ENCODE data around the gene ALPI.
"Not testable (repeated sequence)": the region's sequence is repeated elsewhere in the genome, so short reads cannot be mapped to it uniquely, and the experiment has no call there.

Gene ALPI

DNA sequence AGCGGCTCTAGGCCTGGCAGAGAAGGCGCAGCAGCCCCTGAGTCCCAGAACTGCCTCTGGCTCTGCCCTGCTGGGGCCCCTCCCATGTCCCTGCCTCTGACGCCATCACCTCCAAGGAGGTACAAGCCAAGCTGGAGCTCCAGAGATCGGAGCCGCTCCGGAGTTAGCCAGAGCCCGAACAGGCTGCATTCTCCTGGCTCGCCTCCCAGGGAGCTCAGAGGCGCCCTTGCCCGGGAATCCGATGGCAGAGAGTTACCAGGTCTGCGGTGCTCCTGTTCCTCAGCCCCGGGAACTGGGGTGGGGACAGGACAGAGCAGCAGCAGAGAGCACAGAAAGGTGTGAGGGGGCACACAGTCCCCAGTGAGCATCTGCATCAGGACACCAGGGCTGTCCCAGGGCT lies 12.9 kb upstream of the ALPI start:
- DNase-seq (ENCODE audit: low read depth): not testable (repeated sequence)

DNA sequence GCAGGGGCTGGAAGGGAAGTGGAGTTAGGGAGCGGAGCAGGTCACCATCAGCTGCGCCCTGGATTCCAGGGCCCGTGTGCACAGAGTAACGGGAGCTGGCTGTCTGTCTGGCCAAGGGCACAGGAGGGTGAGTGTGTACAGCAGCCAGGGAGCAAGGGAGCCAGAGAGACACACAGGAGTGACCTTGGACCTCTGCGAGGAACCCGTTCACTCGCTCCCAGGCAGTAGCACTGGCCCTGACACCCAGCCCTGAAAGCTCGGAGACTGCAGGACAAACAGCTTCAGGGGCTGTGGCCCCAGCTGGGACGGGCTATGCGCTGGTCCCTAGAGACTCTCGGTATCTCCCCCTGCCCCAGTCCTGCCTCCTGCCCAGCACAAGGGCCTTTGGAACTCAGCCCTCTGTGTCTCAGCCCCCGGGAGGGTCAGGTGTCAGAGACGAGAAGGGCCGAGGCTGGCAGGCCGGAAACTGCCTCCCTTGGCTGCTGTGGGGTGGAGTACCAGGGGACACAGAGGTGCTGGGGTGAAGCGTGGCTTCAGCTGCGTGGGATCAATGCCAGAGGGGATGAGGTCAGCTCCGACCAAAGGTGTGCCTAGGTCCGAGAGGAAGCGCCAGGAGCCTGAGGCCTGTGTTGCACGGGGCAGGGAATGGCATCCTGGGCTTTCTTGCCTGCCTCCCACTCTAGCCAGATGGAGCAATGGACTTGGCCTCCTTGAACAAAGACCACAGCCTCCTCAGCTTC lies 12.1 kb upstream of the ALPI start:
- DNase-seq (ENCODE audit: low read depth): not testable (repeated sequence)

DNA sequence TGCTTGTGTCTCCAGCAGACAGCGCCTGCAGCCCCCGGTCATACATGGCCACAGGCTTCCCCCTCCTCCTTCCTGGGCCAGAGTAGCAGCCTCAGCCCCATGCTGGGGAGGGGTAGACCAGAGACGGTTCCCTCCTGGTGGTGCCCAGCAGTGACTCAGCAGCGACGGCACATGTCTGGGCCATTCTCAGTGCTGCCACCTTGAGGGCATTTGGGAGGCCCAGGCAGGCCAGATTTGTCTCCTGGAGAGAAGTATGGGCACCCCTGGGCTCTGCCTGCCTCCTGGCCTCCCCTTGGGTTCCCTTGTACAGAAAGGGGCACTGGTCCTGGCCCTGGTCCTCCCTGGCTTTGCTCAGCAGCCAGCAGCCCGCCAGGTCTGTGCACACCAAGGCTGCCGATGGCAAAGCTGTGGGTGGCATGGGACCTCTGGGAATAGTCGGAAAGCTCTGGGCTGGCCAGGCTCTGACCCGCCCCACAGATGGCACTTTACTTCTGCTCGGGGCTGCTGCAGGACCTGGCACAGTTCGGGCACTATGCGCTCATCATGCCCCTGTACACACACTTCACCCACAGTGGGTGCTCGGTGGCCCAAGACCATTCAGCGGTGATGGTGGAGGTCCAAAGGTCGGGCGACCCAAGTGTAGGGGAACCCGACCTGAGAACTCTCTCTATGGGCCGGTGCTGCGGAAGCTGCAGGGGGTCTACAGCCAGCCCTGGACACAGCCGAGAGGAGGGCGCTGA lies 11.4 kb upstream of the ALPI start:
- peak; percentile 39 for DNase-seq (ENCODE audit: low read depth)

DNA sequence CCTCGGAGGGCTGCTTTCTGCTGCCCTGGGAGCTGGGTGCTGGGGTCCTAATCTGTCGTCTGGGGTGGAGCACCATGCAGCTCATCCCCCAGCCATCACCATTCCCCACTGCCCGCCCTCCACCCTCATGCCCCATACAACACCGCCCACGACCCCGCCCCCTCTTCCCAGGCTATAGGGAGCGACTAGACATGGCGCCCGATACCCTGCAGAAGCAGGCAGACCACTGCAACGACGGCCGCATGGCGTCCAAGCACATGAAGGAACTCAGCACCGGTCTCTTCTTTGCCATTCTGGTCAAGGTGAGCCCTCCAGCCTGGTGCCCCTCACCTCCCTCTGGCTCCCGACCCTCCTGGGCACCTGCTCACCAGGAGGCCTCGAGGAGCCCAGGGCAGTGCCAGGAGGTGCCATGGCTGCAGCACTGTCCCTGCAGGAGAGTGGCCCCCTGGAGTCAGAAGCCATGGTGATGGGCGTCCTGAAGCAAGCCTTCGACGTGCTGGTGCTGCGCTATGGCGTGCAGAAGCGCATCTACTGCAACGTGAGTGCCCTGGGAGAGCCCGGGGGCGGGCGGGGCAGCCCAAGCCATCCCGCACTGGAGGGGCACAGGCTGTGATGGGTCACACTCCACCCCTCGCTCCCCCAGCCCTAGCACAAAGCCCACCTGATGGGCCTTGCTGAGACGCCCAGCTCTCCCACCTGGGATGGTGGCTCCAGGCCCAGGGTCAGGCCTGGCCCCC lies 10.6 kb upstream of the ALPI start:
- not testable (repeated sequence) for DNase-seq (ENCODE audit: low read depth)

DNA sequence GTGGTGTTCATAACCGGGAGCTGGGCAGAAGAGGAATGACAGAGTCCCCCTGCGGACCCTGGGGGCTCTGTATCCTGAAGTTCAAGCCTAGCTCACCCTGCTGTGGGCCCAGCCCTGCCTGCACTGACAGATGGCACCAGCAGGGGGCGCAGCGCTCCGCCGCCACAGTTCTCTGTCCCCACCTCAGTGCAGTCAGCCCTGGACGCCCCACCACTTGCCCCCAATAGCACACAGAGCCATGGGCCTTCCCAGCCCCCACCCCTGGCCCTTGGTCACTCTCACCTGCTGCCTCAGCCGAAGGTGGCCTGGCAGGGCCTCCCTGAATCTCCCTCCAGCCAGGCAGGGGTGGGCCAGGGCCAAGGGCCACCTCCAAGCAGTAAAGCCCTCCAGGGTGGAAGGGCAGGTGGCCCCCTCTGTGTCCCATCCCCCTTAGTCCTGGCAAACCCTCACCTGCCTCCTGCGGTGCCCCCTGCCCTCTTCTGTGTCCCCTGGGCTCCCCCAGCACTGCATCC lies 9.6 kb upstream of the ALPI start:
- not testable (repeated sequence) for DNase-seq (ENCODE audit: low read depth)

DNA sequence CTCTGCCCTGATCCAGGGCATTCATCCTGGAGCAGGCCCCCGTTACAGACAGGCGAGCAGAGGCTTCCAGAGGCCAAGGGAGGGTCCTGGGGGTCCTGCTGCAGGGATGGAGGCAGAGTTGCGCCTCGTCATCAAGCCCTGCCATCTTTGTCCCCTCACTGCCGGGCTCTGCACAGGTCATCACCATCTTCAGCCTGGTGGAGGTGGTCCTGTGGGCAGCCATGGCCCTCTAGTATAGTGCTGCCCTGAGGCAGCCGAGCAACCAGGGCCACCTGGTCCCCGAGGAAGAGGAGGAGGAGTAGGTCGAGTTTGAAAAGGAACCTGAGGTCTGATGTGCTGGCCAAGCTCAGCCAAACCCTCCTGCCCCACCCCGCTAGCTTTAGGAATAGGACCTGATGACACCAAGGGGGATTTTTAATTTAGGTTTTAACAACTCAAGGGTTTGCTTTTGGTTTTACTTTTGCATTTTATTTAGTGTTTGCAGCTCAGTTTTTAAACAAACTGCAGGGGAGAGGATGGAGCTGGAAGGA lies 8.8 kb upstream of the ALPI start:
- DNase-seq (ENCODE audit: low read depth): no peak

DNA sequence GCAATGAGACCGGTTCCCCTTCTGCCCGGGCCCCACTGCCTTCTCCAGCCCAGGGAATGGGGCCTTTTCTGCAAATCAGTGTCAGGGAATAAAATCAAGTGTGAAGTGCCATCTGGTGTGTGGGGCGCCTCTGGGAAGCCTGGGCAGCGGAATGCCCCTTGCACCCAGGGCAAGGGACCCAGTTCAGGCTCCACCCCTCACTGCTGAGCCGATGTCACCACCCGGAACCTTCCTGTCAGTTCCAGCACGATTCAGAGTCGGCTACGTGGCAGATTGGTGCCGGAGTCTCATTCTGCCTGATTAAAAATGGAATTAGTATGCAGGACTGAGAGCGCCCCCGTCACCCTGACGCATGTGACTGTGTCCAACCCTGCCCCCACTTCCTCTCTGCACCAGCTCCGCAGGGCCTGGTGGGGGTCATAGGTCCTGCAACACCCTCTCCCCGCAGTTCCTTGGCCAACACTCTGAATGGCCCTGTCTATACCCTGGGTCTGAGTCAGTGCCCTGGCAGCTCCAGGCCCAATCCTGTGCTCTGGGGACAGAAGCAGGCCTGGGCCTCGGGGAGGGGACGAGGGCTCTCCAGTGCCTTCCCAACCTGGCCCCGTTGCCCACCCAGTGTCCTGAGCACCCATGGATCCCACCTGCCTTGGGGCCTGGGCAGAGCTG lies 8.2 kb upstream of the ALPI start:
- no peak for DNase-seq (ENCODE audit: low read depth)

DNA sequence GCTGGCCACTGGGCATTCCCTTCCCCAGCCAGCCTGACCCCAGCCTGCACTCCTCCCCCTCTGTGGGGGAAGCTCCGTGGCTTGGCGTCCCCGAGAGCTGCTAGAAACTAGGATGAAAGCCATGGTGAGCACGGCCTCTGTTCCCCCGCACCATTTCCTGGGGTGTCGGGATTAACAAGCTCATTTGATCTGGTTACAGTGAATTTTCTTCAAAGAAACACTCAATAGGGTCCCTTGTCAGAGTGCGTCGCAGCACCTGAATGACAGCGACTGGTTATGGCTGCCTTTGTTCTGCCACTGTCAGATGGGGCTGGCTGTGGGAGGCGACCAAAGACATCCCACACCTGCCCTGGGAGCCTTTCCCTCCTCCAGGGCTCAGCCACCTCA lies 7.7 kb upstream of the ALPI start:
- DNase-seq (ENCODE audit: low read depth): no peak

DNA sequence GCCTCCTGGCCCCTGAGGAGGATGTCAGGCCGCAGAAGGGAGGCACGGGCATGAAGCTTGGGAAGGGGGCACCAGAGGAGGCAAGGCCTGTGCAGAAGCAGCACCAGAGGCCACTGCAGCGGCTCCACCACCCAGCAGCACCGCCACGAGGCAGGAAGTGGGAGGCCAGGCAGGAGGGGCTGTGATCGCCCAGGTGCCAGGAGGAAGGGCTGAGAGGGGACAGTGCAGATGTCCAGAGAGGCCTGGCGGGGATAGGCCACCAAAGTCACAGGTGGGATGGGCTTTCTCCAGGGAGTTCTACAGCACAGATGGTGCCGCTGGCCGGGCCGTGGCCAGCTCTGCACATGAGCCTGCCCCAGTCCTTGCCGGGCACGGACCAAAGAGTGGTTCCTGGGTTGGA lies 6.0 kb upstream of the ALPI start:
- no peak for DNase-seq (ENCODE audit: low read depth)

DNA sequence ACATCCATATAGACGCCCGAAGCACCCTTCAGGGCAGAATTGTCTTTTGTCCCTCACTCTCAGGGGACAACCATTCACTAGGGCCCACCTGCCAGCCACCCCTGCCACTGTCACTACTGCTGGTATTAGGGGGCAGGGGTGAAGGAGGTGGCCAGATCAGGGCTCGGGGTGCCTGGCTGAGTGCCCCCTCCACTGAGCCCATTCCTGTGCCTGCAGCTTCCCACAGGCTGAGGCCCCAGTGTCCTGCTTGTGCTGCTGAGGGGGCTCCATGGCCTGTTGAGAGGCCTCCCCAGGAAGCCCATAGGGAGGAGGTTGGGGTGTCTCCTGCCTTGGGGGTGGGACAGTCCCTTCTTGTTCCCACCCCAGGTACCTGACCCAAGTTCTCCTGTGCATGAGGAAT lies 4.3 kb upstream of the ALPI start:
- DNase-seq (ENCODE audit: low read depth): not testable (repeated sequence)

DNA sequence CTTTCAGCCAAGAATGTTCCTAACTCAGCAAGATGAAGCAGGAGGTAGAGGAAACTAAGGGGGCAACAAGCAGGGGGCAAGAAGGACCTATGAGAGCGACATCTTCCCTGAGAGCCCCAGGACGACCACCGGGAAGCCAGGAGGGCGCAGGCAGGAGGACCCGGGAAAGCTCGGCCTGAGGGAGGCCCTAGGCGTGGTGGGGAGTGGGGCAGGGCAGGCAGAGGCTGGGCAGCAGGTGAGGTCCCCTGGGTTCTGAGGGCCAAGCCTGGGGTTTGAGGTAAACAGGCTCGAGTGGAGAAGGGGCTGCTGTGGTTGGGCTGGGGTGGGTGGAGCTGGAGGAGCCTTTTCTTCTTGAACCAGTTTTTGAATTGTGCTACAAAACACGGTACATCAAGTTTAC lies 1.3 kb upstream of the ALPI start:
- no peak for DNase-seq (ENCODE audit: low read depth)

DNA sequence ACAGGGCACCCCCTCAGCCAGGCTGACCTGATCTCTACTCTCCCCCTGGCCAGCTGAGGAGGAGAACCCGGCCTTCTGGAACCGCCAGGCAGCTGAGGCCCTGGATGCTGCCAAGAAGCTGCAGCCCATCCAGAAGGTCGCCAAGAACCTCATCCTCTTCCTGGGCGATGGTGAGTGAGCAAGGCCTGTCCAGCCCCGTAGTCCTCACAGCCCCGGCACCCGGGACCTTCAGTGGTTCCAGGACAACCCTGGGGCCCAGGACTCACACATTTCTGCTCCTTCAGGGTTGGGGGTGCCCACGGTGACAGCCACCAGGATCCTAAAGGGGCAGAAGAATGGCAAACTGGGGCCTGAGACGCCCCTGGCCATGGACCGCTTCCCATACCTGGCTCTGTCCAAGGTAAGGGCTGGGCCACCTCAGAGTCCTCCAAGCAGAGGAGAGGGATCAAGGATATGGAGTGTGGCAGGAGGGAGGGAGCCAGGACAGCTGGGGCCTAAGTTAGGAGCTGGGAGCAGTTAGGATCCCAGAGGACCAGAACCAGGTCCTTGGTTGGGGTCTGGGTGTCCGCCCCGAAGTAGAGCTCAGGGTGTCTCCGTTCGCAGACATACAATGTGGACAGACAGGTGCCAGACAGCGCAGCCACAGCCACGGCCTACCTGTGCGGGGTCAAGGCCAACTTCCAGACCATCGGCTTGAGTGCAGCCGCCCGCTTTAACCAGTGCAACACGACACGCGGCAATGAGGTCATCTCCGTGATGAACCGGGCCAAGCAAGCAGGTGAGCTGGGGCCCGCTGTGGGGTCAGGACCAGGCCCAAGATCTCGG lies 555 bp downstream of the ALPI start:
- DNase-seq (ENCODE audit: low read depth): no peak

DNA sequence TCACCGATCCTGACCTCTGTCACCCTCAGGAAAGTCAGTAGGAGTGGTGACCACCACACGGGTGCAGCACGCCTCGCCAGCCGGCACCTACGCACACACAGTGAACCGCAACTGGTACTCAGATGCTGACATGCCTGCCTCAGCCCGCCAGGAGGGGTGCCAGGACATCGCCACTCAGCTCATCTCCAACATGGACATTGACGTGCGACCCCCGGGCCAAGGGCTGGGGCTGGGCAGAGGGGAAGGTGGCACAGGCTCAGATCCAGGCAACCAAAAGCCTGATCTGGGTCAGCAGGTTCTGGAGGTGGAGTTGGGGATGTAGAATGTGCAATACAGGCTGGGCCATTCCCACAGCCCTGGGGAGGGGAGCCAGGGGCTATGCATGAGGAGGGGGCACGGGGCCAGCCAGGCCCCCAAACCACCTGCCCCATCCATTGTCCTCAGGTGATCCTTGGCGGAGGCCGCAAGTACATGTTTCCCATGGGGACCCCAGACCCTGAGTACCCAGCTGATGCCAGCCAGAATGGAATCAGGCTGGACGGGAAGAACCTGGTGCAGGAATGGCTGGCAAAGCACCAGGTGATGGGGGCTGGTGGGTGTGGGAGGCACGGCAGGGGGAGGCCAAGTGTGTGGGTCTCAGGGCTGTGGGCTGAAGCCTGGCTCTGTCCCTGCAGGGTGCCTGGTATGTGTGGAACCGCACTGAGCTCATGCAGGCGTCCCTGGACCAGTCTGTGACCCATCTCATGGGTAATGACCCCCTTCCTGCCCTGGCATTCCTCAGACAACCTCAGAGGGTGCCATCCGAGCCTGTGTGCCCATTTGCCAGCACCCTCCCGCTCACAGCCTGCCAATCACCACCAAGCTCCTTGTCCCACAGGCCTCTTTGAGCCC lies 1.4 kb downstream of the ALPI start:
- DNase-seq (ENCODE audit: low read depth): no peak

DNA sequence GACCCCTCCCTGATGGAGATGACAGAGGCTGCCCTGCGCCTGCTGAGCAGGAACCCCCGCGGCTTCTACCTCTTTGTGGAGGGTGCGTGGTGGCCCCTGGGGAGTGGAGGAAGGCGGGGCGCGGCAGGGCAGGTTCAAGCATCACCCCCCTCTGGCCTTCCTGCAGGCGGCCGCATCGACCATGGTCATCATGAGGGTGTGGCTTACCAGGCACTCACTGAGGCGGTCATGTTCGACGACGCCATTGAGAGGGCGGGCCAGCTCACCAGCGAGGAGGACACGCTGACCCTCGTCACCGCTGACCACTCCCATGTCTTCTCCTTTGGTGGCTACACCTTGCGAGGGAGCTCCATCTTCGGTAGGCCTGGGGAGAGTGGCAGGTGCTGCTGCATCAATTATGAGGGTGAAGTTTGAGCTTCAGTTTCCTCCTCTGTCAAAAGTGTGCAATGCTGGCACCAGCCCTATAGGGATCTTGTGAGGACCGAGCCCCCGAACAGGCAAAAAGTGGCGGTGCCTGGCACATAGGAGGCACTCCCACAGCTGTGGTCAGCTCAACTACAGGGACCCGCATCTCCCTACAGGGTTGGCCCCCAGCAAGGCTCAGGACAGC lies 2.2 kb downstream of the ALPI start:
- no peak for DNase-seq (ENCODE audit: low read depth)

DNA sequence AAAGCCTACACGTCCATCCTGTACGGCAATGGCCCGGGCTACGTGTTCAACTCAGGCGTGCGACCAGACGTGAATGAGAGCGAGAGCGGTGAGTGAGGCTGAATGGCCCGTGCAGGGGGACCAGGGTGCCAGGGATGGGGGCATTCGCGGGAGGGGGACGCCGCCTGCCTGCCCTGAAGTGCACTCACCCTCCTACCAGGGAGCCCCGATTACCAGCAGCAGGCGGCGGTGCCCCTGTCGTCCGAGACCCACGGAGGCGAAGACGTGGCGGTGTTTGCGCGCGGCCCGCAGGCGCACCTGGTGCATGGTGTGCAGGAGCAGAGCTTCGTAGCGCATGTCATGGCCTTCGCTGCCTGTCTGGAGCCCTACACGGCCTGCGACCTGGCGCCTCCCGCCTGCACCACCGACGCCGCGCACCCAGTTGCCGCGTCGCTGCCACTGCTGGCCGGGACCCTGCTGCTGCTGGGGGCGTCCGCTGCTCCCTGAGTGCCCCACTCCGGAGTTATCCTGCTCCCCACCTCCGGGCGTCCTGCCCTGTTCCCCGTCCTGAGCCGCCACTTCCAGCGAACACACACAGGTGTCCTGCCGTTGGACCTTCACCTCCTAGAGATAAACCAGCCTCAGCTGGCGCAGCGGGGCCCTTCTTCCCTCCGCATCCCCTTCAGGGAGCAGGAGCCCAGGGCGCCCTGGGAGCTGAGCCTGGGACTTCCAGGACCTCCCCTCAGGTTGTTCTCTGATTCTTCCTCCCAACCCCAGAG lies 2.9 kb downstream of the ALPI start:
- DNase-seq (ENCODE audit: low read depth): no peak

DNA sequence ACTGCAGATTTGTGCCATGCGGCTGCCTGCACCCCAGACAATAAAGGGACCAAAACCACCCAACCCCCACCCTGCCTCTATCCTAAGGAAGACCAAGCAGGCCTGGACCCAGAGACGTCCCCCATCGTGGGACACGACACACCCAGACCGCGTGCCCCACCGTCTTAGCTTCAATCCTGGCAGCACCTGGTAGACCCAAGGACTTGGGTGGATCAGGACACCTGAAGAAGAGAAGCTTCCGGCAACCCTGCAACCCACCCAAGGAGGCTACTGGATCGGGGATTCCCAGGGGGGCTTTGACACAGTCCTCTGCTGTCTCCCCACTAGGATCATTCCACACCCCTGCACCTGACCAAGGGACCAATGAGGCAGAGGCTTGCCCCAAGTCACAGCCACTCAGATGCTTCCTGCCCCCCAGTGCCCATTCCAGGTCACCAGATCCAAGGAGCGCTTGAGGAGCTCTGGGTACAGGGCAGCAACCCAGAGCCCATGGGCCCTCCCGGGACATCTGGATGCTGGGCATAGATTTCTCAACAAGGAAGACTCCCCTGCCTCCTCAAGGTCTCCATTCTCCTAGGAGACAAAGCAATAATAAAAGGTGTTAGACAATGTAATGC lies 3.6 kb downstream of the ALPI start:
- DNase-seq (ENCODE audit: low read depth): no peak

DNA sequence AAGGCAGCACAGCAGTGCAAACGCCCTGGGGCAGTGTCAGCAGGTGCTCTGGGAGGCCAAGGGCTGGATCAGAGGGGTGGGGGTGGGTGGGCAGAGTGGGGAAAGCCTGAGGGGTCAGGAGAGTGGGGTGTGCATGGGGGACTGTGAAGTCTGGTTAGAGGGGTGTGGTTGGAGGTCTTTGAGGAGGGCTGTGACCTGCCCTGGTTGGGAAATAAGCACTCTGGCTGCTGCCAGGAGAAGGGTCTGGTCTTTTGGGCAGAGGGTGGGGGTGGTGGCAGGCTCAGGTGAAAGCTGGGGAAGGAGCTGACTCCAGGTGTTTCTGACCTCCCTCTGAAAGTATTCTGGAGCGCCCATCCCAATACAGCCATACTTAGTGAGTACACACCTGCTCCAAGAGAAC lies 4.2 kb downstream of the ALPI start:
- no peak for DNase-seq (ENCODE audit: low read depth)

Data from GM04504 (cell line).